Measurements from ENCODE around the gene TPI1. TPM values are rescaled to one million over a fixed set of nuclear protein-coding genes. Genes with fewer than 3 reads are reported as not detected.
"Not testable (repeated sequence)": the region's sequence is repeated elsewhere in the genome, so short reads cannot be mapped to it uniquely, and the experiment has no call there.

Gene TPI1
- total and polyA plus RNA-seq, 2 donors (not counting 3 experiments of a cell fraction or from before 2014, with no cell fraction given): 643 to 1,816 TPM

- Histone ChIP-seq H2AFZ (ENCODE audit: low read depth, low read length) (peak overlapping the region; percentile 91), H3K9me1 (replicated peaks; ENCODE audit: control insufficient read depth, extremely low read depth, insufficient read depth, low read length) (no peaks in the 10 kb centered on the region), H3K79me2 (ENCODE audit: control insufficient read depth, insufficient read depth, low read length) (no peaks in the 10 kb centered on the region), H3K4me1 (ENCODE audit: control insufficient read depth, extremely low read depth, insufficient read depth, low read length) (peaks cover 10% of the 10 kb centered on the region), H4K20me1 (replicated peaks; ENCODE audit: control insufficient read depth, extremely low read depth, insufficient read depth, low read length) (no peaks in the 10 kb centered on the region), H3K9me3 (replicated peaks; ENCODE audit: control insufficient read depth, insufficient read depth, low read length) (no peaks in the 10 kb centered on the region), H3K4me2 (ENCODE audit: insufficient read depth, low read length) (peak overlapping the region; percentile 94), H3K27ac (ENCODE audit: insufficient read depth, low read depth, low read length) (peak overlapping the region; percentile 72), H3K36me3 (ENCODE audit: control insufficient read depth in 2 of 2, extremely low read depth in 1 of 2, insufficient read depth in 2 of 2, low read length in 2 of 2) (no peaks in the 10 kb centered on the region), H3K4me3 (replicated peaks in 1 of 3; ENCODE audit: insufficient read depth in 1 of 3, low read depth in 1 of 3, low read length in 3 of 3) (peak overlapping the region; percentile 36 to 67 (median 46)), H3K9ac (replicated peaks; ENCODE audit: extremely low read depth, insufficient read depth, low read length) (peak overlapping the region; percentile 83), H3K27me3 (ENCODE audit: control insufficient read depth in 2 of 2, insufficient read depth in 2 of 2, low read length in 2 of 2) (no peaks in the 10 kb centered on the region)
- TF ChIP-seq FOS (IDR thresholded peaks at IDR 0.05; ENCODE audit: borderline replicate concordance, insufficient read depth, low read length): no peak
- TF ChIP-seq GATA2 (IDR thresholded peaks at IDR 0.05; ENCODE audit: insufficient read depth, insufficient read length, low read depth, low read length): no peak
- ChIA-PET POLR2A (interaction anchor here (0.7 to 2.2 kb wide), 6 partner anchors 10 to 52 kb away, joined by 3 to 22 read pairs (median 6); partner anchors contain the start of genes C12orf57, RNU7-1, SPSB2 and TPI1), CTCF (interaction anchor here (0.7 to 2.4 kb wide), 27 partner anchors 8 to 338 kb away, joined by 3 to 74 read pairs (median 4); partner anchors contain the start of genes PTMS, SPSB2 and USP5)
- FAIRE-seq: no peak
- DNase-seq (ENCODE audit: low read depth, low spot score): no peak
- dilution Hi-C loops (cut with MboI; ENCODE audit: extremely low pct_ligation_motif_present, low sequenced_read_pairs): no loop called here
- BruUV-seq (replicated peaks): no TSS peak
- intact Hi-C loops (cut with micrococcal nuclease): loop anchor here (1.0 kb wide), 3 partner anchors 13 to 33 kb away; partner anchors contain the start of genes LRRC23 and SPSB2
Observed at GRCh38 chr12:6891646-6892001, 24.3 kb downstream of the TPI1 start.

- intact Hi-C loops (cut with micrococcal nuclease); FAIRE-seq; H3K36me3 ChIP-seq (ENCODE audit: control insufficient read depth in 2 of 2, extremely low read depth in 1 of 2, insufficient read depth in 2 of 2, low read length in 2 of 2); H3K27me3 ChIP-seq (ENCODE audit: control insufficient read depth in 2 of 2, insufficient read depth in 2 of 2, low read length in 2 of 2); H2AFZ ChIP-seq (ENCODE audit: low read depth, low read length); H3K9ac ChIP-seq (replicated peaks; ENCODE audit: extremely low read depth, insufficient read depth, low read length); H3K4me1 ChIP-seq (ENCODE audit: control insufficient read depth, extremely low read depth, insufficient read depth, low read length); H3K9me1 ChIP-seq (replicated peaks; ENCODE audit: control insufficient read depth, extremely low read depth, insufficient read depth, low read length); H3K9me3 ChIP-seq (replicated peaks; ENCODE audit: control insufficient read depth, insufficient read depth, low read length); BruUV-seq (replicated peaks); H4K20me1 ChIP-seq (replicated peaks; ENCODE audit: control insufficient read depth, extremely low read depth, insufficient read depth, low read length); H3K79me2 ChIP-seq (ENCODE audit: control insufficient read depth, insufficient read depth, low read length); H3K4me2 ChIP-seq (ENCODE audit: insufficient read depth, low read length); H3K4me3 ChIP-seq (replicated peaks in 1 of 3; ENCODE audit: insufficient read depth in 1 of 3, low read depth in 1 of 3, low read length in 3 of 3); DNase-seq (ENCODE audit: low read depth, low spot score); dilution Hi-C loops (cut with MboI; ENCODE audit: extremely low pct_ligation_motif_present, low sequenced_read_pairs); H3K27ac ChIP-seq (ENCODE audit: insufficient read depth, low read depth, low read length); POLR2A ChIA-PET: not testable (repeated sequence)
- CTCF ChIA-PET: interaction anchor here (1.0 to 2.4 kb wide), 4 partner anchors 13 to 20 kb away, joined by 3 to 74 read pairs (median 8); partner anchors contain the start of gene SPSB2
Observed at GRCh38 chr12:6892683-6893082, 25.4 kb downstream of the TPI1 start.
